ENCODE measurements around the gene AOC3. TPM values are rescaled to one million over a fixed set of nuclear protein-coding genes. Genes with fewer than 3 reads are reported as not detected.
A peak's percentile ranks its signal among the peaks of the same experiment; 100 is the strongest.

AOC3 gene
- total RNA-seq, 2 donors from 2014 or later = 20.7 to 57.7 TPM

DNA sequence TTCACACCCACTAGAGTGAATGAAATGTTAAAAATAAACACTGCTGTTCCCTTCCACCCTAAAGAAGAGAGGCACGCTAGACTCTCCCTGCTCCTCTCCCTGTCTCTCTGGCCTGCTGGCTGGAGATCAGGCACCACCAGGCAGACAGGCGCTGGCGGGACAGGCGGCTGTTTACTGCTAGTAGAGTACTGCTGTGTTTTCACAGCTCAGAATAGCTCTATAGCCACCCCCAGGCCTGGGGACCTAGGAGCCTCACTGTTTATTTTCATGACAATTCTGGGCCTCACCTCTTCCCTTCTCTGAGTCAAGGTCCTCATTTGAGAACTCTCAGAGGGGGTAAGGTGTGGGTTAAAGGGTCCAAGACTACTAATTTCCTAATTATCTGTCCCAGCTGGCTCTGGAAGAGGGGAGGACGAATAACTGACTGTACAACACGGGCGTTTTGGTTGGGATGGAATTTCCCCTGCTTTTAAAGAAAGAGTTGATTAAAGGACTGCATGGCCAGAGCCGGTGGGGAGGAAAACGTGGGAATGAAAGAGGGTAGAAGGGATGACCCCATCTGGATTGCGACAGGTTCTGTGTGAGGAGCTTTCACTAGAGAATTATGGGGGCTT is 40.6 kb downstream of the AOC3 start:
- no peaks in the 10 kb centered on the region for H3K36me3 ChIP-seq
- WGBS = 41% methylated on average over 10 of the region's 10 CpGs
- H3K27me3 ChIP-seq (replicated peaks; ENCODE audit: insufficient read depth) = no peaks in the 10 kb centered on the region
- H3K27ac ChIP-seq = peak overlapping the region; percentile 40 to 52
- intact Hi-C loops (cut with DNase I) = no loop called here
- no peak for DNase-seq (ENCODE audit: low spot score)
- H3K4me1 ChIP-seq (replicated peaks) = no peaks in the 10 kb centered on the region
- no peak overlapping the region for H3K4me3 ChIP-seq
- H3K9me3 ChIP-seq = no peaks in the 10 kb centered on the region
- TF ChIP-seq POLR2A (IDR thresholded peaks at IDR 0.05) = no peak
- TF ChIP-seq, protein P1, sequence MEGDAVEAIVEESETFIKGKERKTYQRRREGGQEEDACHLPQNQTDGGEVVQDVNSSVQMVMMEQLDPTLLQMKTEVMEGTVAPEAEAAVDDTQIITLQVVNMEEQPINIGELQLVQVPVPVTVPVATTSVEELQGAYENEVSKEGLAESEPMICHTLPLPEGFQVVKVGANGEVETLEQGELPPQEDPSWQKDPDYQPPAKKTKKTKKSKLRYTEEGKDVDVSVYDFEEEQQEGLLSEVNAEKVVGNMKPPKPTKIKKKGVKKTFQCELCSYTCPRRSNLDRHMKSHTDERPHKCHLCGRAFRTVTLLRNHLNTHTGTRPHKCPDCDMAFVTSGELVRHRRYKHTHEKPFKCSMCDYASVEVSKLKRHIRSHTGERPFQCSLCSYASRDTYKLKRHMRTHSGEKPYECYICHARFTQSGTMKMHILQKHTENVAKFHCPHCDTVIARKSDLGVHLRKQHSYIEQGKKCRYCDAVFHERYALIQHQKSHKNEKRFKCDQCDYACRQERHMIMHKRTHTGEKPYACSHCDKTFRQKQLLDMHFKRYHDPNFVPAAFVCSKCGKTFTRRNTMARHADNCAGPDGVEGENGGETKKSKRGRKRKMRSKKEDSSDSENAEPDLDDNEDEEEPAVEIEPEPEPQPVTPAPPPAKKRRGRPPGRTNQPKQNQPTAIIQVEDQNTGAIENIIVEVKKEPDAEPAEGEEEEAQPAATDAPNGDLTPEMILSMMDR (IDR thresholded peaks at IDR 0.05) = no peak
- TF ChIP-seq POLR2AphosphoS5 (IDR thresholded peaks at IDR 0.05) = peak; percentile 31

DNA sequence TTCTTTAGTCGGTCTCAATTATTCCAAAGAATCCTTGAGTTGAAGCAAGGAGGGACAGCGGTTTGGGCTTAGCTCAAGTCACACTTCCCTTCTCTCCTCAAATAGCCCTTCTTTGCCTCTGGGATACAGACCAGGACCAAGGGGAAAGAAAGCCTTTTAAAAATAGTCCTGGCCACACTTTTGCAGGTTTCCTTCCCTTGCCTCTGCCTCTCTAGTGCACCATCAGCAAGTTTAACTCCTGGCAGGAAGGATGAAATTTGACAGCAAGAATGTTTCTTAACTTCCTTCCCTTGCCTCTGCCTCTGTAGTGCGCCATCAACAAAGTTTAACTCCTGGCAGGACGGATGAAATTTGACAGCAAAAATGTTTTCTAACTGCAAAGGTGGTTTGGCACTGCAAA is 42.4 kb downstream of the AOC3 start:
- Histone ChIP-seq H3K4me3 (no peak overlapping the region), H3K36me3 (no peaks in the 10 kb centered on the region), H3K27me3 (replicated peaks; ENCODE audit: insufficient read depth) (no peaks in the 10 kb centered on the region), H3K27ac (no peak overlapping the region), H3K9me3 (no peaks in the 10 kb centered on the region), H3K4me1 (replicated peaks) (no peaks in the 10 kb centered on the region)
- intact Hi-C loops (cut with DNase I) = no loop called here
- no peak for DNase-seq (ENCODE audit: low spot score)
- TF ChIP-seq POLR2A (IDR thresholded peaks at IDR 0.05) (no peak), POLR2AphosphoS5 (IDR thresholded peaks at IDR 0.05) (no peak)
- TF ChIP-seq, protein P1 (IDR thresholded peaks at IDR 0.05) = no peak
- WGBS = 34% methylated on average over 4 of the region's 4 CpGs

DNA sequence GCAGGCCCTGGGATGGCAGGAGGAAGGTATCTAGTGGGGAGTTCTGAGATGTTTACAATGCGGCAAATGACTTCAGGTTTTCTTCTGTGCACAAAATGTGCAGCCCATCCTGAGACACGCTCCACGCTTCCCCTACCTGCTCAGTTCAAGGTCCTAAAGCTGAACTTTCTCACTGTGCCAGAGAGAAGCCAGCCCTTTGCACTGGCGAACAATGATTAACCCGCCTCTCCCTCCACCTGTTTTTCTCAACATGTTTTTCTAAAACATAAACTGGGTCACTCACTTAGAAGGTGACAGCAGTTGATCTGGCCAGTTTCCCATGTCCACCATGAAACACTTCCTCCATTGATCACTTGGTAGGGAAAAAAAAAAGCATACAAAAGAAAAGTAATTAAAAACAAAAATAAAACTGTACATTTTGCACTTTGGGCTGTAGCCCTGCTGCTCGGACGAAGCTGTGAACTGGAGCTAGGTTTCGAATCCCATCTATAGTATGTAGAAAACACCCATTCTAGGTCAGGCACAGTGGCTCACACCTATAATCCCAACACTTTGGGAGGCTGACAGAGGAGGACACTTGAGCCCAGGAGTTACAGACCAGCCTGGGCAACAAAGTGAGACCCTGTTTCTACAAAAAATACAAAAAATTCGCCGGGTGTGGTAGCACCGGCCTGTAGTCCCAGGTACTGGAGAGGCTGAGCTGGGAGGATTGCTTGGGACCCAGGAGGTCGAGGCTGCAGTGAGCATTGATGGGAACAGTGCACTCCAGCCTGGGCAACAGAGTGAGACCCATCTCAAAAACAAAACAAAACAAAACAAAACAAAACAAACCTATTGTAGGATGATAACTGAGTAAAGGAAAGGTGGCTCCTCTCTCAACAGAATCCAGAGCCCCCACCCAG is 43.5 kb downstream of the AOC3 start:
- H3K4me3 ChIP-seq = no peak overlapping the region
- H3K27me3 ChIP-seq (replicated peaks; ENCODE audit: insufficient read depth) = no peaks in the 10 kb centered on the region
- no peak for DNase-seq (ENCODE audit: low spot score)
- no peaks in the 10 kb centered on the region for H3K36me3 ChIP-seq
- no peaks in the 10 kb centered on the region for H3K4me1 ChIP-seq (replicated peaks)
- H3K27ac ChIP-seq = no peak overlapping the region
- no peak for TF ChIP-seq POLR2A (IDR thresholded peaks at IDR 0.05)
- TF ChIP-seq, protein P1 (IDR thresholded peaks at IDR 0.05) = no peak
- no peak for TF ChIP-seq POLR2AphosphoS5 (IDR thresholded peaks at IDR 0.05)
- intact Hi-C loops (cut with DNase I) = no loop called here
- 76% methylated on average over 12 of the region's 12 CpGs for WGBS
- no peaks in the 10 kb centered on the region for H3K9me3 ChIP-seq

DNA sequence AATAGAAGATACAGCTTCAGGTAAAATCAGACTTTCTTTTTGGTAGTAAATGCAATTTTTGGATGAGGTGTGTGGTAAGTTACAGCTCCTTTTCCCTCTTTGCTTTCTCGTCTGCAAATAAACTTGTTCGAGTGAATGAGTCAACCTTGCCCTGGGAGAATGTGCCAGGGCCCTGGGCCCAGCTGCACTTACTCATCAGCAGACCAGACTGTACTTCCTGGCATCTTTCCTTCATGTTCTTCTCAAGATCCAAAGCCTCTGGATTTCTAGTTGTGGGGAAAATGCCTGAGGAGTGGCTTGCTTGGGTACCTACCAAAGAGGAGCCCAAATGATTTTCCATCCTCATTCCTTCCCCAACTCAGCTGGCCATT is 44.2 kb downstream of the AOC3 start:
- Histone ChIP-seq H3K27me3 (replicated peaks; ENCODE audit: insufficient read depth) (no peaks in the 10 kb centered on the region), H3K36me3 (no peaks in the 10 kb centered on the region), H3K9me3 (no peaks in the 10 kb centered on the region), H3K4me3 (no peak overlapping the region), H3K4me1 (replicated peaks) (no peaks in the 10 kb centered on the region), H3K27ac (no peak overlapping the region)
- WGBS = 17% methylated on average over 2 of the region's 2 CpGs
- TF ChIP-seq POLR2AphosphoS5 (IDR thresholded peaks at IDR 0.05) (peak; percentile 56), POLR2A (IDR thresholded peaks at IDR 0.05) (no peak)
- TF ChIP-seq, protein P1 (IDR thresholded peaks at IDR 0.05) = no peak
- peak; percentile 15 for DNase-seq (ENCODE audit: low spot score)
- intact Hi-C loops (cut with DNase I) = no loop called here
